ENCODE results near the gene LACRT. TPM values are rescaled to one million over a fixed set of nuclear protein-coding genes. Genes with fewer than 3 reads are reported as not detected.

The LACRT gene
- total and polyA plus RNA-seq, 2 of the 4 experiments (the other 2 are of a cell fraction): not detected

DNA sequence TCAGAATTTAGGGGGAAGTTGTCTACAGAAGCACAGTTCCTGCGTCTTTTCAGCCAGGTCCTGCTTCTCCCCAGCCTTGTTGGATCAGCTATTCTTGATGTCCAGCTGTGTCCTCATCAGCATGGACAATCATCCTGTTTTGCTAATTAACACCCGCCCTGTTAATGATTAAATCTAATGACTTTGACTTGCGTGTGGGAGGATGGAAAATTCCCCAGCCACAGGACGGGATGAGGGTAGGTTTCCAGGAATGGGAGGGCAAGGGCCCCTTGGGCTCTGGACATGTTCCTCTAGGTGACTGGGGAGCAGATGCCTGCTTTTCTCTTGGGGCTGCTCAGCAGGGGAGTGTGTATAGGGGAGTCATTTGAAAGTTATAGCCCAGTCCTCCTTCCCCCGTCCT lies 41.0 kb downstream of the LACRT start:
- dilution Hi-C loops (cut with HindIII; ENCODE audit: low sequenced_read_pairs, unreplicated experiment): no loop called here

More for the DNA sequence above, 41.0 kb downstream of the LACRT start:
- no peak for ATAC-seq (ENCODE audit: low read depth)
- BruUV-seq (replicated peaks): no TSS peak
- Histone ChIP-seq H3K4me2 (ENCODE audit: low read depth, low read length) (no peak overlapping the region), H3K4ac (ENCODE audit: low read depth, low read length) (no peak overlapping the region), H3K56ac (ENCODE audit: extremely low read depth, insufficient read depth, low read length) (no peak overlapping the region), H3K27ac (ENCODE audit: insufficient read depth, low read length) (no peak overlapping the region), H4K5ac (ENCODE audit: low read depth, low read length) (no peak overlapping the region), H4K91ac (ENCODE audit: insufficient read depth, low read depth, low read length) (no peak overlapping the region), H4K8ac (ENCODE audit: low read depth in 2 of 2, low read length in 2 of 2) (no peak overlapping the region), H2AK9ac (replicated peaks; ENCODE audit: low read depth, low read length, poor library complexity) (no peak overlapping the region), H4K20me1 (ENCODE audit: insufficient read depth, low read length) (no peaks in the 10 kb centered on the region), H3K36me3 (ENCODE audit: control insufficient read depth, insufficient read depth, low read length) (no peaks in the 10 kb centered on the region), H3K23ac (ENCODE audit: low read depth, low read length) (no peak overlapping the region), H2BK5ac (ENCODE audit: low read depth, low read length, poor library complexity, severe bottlenecking) (no peak overlapping the region), H3K4me3 (ENCODE audit: insufficient read depth, low read depth, low read length) (no peak overlapping the region), H2AK5ac (ENCODE audit: low read depth, low read length) (no peak overlapping the region), H2BK15ac (ENCODE audit: low read depth, low read length) (no peak overlapping the region), H3K9me1 (ENCODE audit: insufficient read depth, low read length) (no peaks in the 10 kb centered on the region), H3K18ac (ENCODE audit: low read depth, low read length) (no peak overlapping the region), H3K27me3 (ENCODE audit: control insufficient read depth, insufficient read depth, low read length) (peaks cover 40% of the 10 kb centered on the region), H3K9ac (ENCODE audit: low read depth, low read length) (no peak overlapping the region), H2BK120ac (ENCODE audit: low read depth, low read length) (no peak overlapping the region), H3K14ac (replicated peaks; ENCODE audit: low read depth, low read length) (no peak overlapping the region), H3K4me1 (ENCODE audit: control insufficient read depth, insufficient read depth, low read length) (no peaks in the 10 kb centered on the region), H2AFZ (replicated peaks; ENCODE audit: low read length, poor library complexity) (no peak overlapping the region), H3K9me3 (ENCODE audit: control insufficient read depth, insufficient read depth, low read length) (no peaks in the 10 kb centered on the region), H3K79me1 (ENCODE audit: low read depth in 1 of 2, low read length in 2 of 2) (no peaks in the 10 kb centered on the region), H2BK20ac (ENCODE audit: low read depth, low read length) (no peak overlapping the region)
- in situ Hi-C loops (cut with MboI; ENCODE audit: low sequenced_read_pairs): no loop called here
- ChIA-PET POLR2A (ENCODE audit: unreplicated experiment) (no interaction called here), CTCF (no interaction called here)
- intact Hi-C loops (cut with micrococcal nuclease): no loop called here
- WGBS, 2 experiments (ENCODE audit: extremely low coverage in 2 of 2, insufficient read length in 1 of 2): 40% methylated on average over 1 of the region's 5 CpGs; no CpG with 5 or more reads in 1 of the 2 experiments
- TF ChIP-seq MXI1 (IDR thresholded peaks at IDR 0.05; ENCODE audit: borderline replicate concordance, low read depth, low read length) (no peak), MAFK (IDR thresholded peaks at IDR 0.05; ENCODE audit: low read depth, low read length) (no peak), RAD21 (IDR thresholded peaks at IDR 0.05; ENCODE audit: low read length) (no peak), MAZ (IDR thresholded peaks at IDR 0.05; ENCODE audit: borderline replicate concordance, low read depth, low read length) (no peak), CHD1 (IDR thresholded peaks at IDR 0.05; ENCODE audit: low read depth, low read length) (no peak), NFE2L2 (IDR thresholded peaks at IDR 0.05; ENCODE audit: low read depth, low read length) (no peak), RFX5 (IDR thresholded peaks at IDR 0.05; ENCODE audit: low read depth, low read length) (no peak)
- TF ChIP-seq, protein P1, sequence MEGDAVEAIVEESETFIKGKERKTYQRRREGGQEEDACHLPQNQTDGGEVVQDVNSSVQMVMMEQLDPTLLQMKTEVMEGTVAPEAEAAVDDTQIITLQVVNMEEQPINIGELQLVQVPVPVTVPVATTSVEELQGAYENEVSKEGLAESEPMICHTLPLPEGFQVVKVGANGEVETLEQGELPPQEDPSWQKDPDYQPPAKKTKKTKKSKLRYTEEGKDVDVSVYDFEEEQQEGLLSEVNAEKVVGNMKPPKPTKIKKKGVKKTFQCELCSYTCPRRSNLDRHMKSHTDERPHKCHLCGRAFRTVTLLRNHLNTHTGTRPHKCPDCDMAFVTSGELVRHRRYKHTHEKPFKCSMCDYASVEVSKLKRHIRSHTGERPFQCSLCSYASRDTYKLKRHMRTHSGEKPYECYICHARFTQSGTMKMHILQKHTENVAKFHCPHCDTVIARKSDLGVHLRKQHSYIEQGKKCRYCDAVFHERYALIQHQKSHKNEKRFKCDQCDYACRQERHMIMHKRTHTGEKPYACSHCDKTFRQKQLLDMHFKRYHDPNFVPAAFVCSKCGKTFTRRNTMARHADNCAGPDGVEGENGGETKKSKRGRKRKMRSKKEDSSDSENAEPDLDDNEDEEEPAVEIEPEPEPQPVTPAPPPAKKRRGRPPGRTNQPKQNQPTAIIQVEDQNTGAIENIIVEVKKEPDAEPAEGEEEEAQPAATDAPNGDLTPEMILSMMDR (conservative IDR thresholded peaks at IDR 0.05; ENCODE audit: low read depth, low read length): no peak
- no peak for DNase-seq
